Upper lobe of left lung (tissue), 6 donors: ENCODE measurements around the gene ZNF496. TPM values are rescaled to one million over a fixed set of nuclear protein-coding genes. Genes with fewer than 3 reads are reported as not detected.
"Not testable (repeated sequence)": the region's sequence is repeated elsewhere in the genome, so short reads cannot be mapped to it uniquely, and the experiment has no call there.

Experiments
- ATAC-seq, 2 donors: fragments of 200-7000 bp; cut with Tn5 transposase; one replicate each; pipeline ENCODE4 v1.9.1; 2022; ENCODE audit warnings: mild to moderate bottlenecking in 2 of 2, moderate library complexity in 2 of 2; ENCODE audit not compliant: low FRiP score in 2 of 2
- DNase-seq, 2 donors: peaks; one replicate each; pipeline ENCODE4 v3.0.0-alpha.2; 2019 to 2020
- H3K27ac ChIP-seq, 4 donors: fragments of 200-600 bp; sonication (generic); one replicate each; pipeline ENCODE4 v1.5.1; 2016 to 2019
- H3K27me3 ChIP-seq, 4 donors: fragments of 200-600 bp; sonication (generic); one replicate each; pipeline ENCODE4 v1.5.1; 2017 to 2019
- H3K36me3 ChIP-seq, 4 donors: fragments of 200-600 bp; sonication (generic); one replicate each; pipeline ENCODE4 v1.5.1; 2016 to 2019
- H3K4me1 ChIP-seq, 4 donors: fragments of 200-600 bp; sonication (generic); one replicate each; pipeline ENCODE4 v1.5.1; 2018 to 2019
- H3K4me3 ChIP-seq, 4 donors: fragments of 200-600 bp; sonication (generic); one replicate each; pipeline ENCODE4 v1.5.1; 2017 to 2019; ENCODE audit warnings: mild to moderate bottlenecking in 2 of 4, moderate library complexity in 1 of 4
- H3K9me3 ChIP-seq, 4 donors: fragments of 200-600 bp; sonication (generic); one replicate each; pipeline ENCODE4 v1.5.1; 2018 to 2019
- EP300 ChIP-seq, 4 donors: sonication (generic); formaldehyde crosslinking; IDR thresholded peaks; one replicate each; pipeline ENCODE4 v1.5.1; 2017; ENCODE audit warnings: antibody characterized with exemption in 4 of 4, control low read depth in 2 of 4
- POLR2A ChIP-seq, 4 donors: fragments of 450-650 bp; IDR thresholded peaks; one replicate each; pipeline ENCODE4 v1.5.1; 2016 to 2017; ENCODE audit warnings: antibody characterized with exemption in 4 of 4, mild to moderate bottlenecking in 2 of 4
- POLR2AphosphoS5 ChIP-seq, 2 donors: sonication (generic); formaldehyde crosslinking; IDR thresholded peaks; one replicate each; pipeline ENCODE4 v1.5.1; 2017; ENCODE audit warnings: antibody characterized with exemption in 2 of 2
- WGBS, 2 donors: methylation state at CpG; one replicate each; pipeline ENCODE4 v1.1.5; 2017 to 2018; 5-methylcytosine and 5-hydroxymethylcytosine counted together
- small RNA-seq, 4 donors: library from RNA; depleted of rRNA; stranded (forward); fragments of <200 nt; gene quantifications; one replicate each; pipeline ENCODE3, GENCODE V24; 2016
- total RNA-seq, 6 donors: library from RNA; depleted of rRNA in 4 of 6; stranded (reverse); fragments of >200 nt in 4 of 6; gene quantifications; one replicate each; pipeline versions ENCODE4 v1.1.0 to v1.2.1, GENCODE V29; 2016 to 2021
- TF ChIP-seq, protein P1 (sequence below), 6 experiments: fragments of 450-650 bp in 4 of 6; fragments of 200-600 bp in 2 of 6; sonication (generic) in 2 of 6; IDR thresholded peaks; one replicate each; pipeline ENCODE4 v1.5.1; 2016 to 2019; ENCODE audit warnings: antibody characterized with exemption in 6 of 6
- donor health status: DM: no; HTN: no; CAD: no; lungs with moderate emphysema.
- donor health status: DM: no; HTN: yes; CAD: no; lungs with severe emphysema.

ZNF496 gene
- total RNA-seq, 6 donors from 2014 or later: 20.8 to 59.7 (median 27.2) TPM

DNA sequence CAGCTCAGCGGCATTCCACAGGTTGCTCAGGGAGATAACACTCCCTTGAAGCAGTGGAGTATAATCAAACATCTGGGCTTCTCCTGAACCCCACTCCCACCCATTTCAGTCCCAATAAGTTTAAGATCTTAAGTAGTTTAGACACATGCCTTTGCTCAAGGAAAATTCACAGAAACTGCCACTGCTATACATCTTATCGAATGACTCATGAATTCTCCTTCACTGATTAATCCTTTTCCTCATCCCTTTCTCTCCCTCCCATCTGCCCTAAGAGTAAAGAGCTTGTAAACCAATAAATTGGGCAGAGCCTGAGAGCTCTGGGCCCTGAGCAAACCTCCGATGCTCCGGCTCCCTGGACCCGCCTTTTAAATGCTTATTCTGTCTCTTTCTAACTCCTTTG is 65.6 kb downstream of the ZNF496 start:
- DNase-seq: no peak
- Histone ChIP-seq H3K27me3 (no peaks in the 10 kb centered on the region), H3K27ac (no peak overlapping the region), H3K4me1 (no peaks in the 10 kb centered on the region), H3K36me3 (no peaks in the 10 kb centered on the region), H3K4me3 (no peak overlapping the region), H3K9me3 (peaks cover 0 to 13% (median 3%) of the 10 kb centered on the region in 4 donors)
- no peak for ATAC-seq
- TF ChIP-seq POLR2AphosphoS5 (IDR thresholded peaks at IDR 0.05): no peak
- TF ChIP-seq EP300 (IDR thresholded peaks at IDR 0.05): no peak
- TF ChIP-seq POLR2A (IDR thresholded peaks at IDR 0.05): no peak
- TF ChIP-seq, protein P1, sequence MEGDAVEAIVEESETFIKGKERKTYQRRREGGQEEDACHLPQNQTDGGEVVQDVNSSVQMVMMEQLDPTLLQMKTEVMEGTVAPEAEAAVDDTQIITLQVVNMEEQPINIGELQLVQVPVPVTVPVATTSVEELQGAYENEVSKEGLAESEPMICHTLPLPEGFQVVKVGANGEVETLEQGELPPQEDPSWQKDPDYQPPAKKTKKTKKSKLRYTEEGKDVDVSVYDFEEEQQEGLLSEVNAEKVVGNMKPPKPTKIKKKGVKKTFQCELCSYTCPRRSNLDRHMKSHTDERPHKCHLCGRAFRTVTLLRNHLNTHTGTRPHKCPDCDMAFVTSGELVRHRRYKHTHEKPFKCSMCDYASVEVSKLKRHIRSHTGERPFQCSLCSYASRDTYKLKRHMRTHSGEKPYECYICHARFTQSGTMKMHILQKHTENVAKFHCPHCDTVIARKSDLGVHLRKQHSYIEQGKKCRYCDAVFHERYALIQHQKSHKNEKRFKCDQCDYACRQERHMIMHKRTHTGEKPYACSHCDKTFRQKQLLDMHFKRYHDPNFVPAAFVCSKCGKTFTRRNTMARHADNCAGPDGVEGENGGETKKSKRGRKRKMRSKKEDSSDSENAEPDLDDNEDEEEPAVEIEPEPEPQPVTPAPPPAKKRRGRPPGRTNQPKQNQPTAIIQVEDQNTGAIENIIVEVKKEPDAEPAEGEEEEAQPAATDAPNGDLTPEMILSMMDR (IDR thresholded peaks at IDR 0.05): no peak
- WGBS, 2 donors: 92% methylated on average over 5 of the region's 5 CpGs

DNA sequence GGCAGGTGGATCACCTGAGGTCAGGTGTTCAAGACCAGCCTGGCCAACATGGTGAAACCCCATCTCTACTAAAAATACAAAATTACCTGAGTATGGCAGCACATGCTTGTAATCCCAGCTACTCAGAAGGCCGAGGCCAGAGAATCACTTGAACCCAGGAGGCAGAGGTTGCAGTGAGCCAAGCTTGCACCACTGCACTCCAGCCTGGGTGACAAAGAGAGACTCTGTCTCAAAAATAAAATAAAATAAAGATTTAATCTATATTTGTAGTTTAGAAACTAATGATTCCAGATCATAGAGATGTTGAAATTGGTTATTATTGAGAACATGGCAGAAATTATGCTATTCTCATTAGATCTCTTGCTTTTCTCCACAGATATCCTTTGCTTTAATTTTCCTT is 75.9 kb downstream of the ZNF496 start, which contains the start of gene VN1R5:
Gene VN1R5, plus strand, starts transcription at position 301 of the 400 bp plus-strand sequence.
- H3K4me1 ChIP-seq, H3K36me3 ChIP-seq, H3K27ac ChIP-seq, H3K9me3 ChIP-seq, H3K4me3 ChIP-seq, H3K27me3 ChIP-seq, DNase-seq, ATAC-seq: not testable (repeated sequence)
- 69 to 78% methylated on average over 1 of the region's 1 CpG for WGBS, 2 donors

DNA sequence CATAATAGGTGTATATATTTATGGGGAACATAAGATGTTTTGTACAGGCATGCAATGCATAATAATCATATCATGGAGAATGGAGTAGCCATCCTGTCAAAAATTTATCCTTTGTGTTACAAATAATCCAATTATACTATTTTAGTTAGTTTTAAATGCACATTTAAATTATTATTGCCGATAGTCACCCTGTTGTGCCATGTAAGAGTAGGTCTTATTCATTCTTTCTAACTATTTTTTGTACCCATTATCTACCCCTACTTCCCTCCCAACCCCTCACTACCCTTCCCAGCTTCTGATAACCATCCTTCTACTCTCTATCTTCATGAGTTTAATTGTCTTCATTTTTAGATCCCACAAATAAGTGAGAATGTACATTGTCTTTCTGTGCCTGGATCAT is 84.1 kb downstream of the ZNF496 start:
- H3K4me3 ChIP-seq: no peak overlapping the region
- no peak for TF ChIP-seq EP300 (IDR thresholded peaks at IDR 0.05)
- TF ChIP-seq, protein P1 (IDR thresholded peaks at IDR 0.05): no peak
- TF ChIP-seq POLR2A (IDR thresholded peaks at IDR 0.05): no peak
- TF ChIP-seq POLR2AphosphoS5 (IDR thresholded peaks at IDR 0.05): no peak
- no peak overlapping the region for H3K27ac ChIP-seq
- H3K9me3 ChIP-seq: peaks cover 0 to 12% (median 8%) of the 10 kb centered on the region in 4 donors
- no peaks in the 10 kb centered on the region for H3K4me1 ChIP-seq
- DNase-seq (no peak), ATAC-seq (no peak)
- H3K36me3 ChIP-seq: no peaks in the 10 kb centered on the region
- no peaks in the 10 kb centered on the region for H3K27me3 ChIP-seq
- 94% methylated on average over 1 of the region's 1 CpG for WGBS, 2 donors

Small RNA genes lying within 50 kb of the gene (small RNA-seq; reads per million reads assigned to genes)
- 0 reads per million in 4 donors for gene RF00019

Other genes with a start within 250 kb of the ZNF496 start
- gene ZNF669, start 227.5 kb downstream of the ZNF496 start, total RNA-seq: 10 to 100 TPM in 1 of 6 donors, 1 to 10 TPM in 5; 2.3 to 11.5 (median 6.9) TPM
- gene ZNF124, start 159.8 kb downstream of the ZNF496 start, total RNA-seq: 10 to 100 TPM in 5 of 6 donors, 1 to 10 TPM in 1; 8.7 to 34.6 (median 27.6) TPM
- gene VN1R5, start 75.8 kb downstream of the ZNF496 start, total RNA-seq: not detected
- gene NLRP3, start 84.3 kb upstream of the ZNF496 start, total RNA-seq: 10 to 100 TPM in 1 of 6 donors, 1 to 10 TPM in 5; 2.6 to 13.6 (median 6.0) TPM
- gene OR2B11, start 126.2 kb upstream of the ZNF496 start, total RNA-seq: not detected
- under 1 TPM in 1 of 6 donors, not detected in 5; 0.03 TPM for gene OR2C3, start 204.6 kb upstream of the ZNF496 start, total RNA-seq
- gene GCSAML, start 217.3 kb upstream of the ZNF496 start, total RNA-seq: 1 to 10 TPM in 3 of 6 donors, under 1 TPM in 3; 0.30 to 3.0 (median 1.4) TPM